HepG2 (cell line): ENCODE measurements around the gene RARG. TPM values are rescaled to one million over a fixed set of nuclear protein-coding genes. Genes with fewer than 3 reads are reported as not detected.

ENCODE experiments used
- ATAC-seq: fragments of 200-7000 bp; cut with Tn5 transposase; 3 replicates; pipeline ENCODE4 v1.9.1; 2020; ENCODE audit warnings: mild to moderate bottlenecking, moderate library complexity
- BruUV-seq: library from RNA; stranded (reverse); fragments of 400-500 nt; replicated peaks from 2 replicates; lab custom pipeline; 2021; lab: Mats Ljungman, UMichigan
- CTCF ChIA-PET: fragments of 300-600 bp; formaldehyde crosslinking; extraction: SDS; loops from one replicate; lab custom pipeline; 2021; ENCODE audit warnings: low total read pairs, inconsistent platforms, low intra/inter-chr PET ratio; lab: Yijun Ruan, JAX
- POLR2A ChIA-PET: fragments of 350-600 bp; sonication (Branson Sonifier 250); formaldehyde crosslinking; loops from one replicate; lab custom pipeline; 2020; ENCODE audit warnings: antibody characterized with exemption, inconsistent platforms; lab: Yijun Ruan, JAX
- DNase-seq: peaks from one replicate; pipeline ENCODE4 v3.0.0-alpha.2; 2015; ENCODE audit warnings: low spot score
- FAIRE-seq: peaks from 3 replicates; lab custom pipeline; 2011; peaks lifted over from hg19 to GRCh38; lab: Jason Lieb, UNC
- H2AFZ ChIP-seq: one replicate; pipeline ENCODE4 v1.6.1; 2011; ENCODE audit warnings: low read length, inconsistent platforms
- H3K27ac ChIP-seq: fragments of 300-600 bp; 3 replicates; pipeline ENCODE4 v1.8.0; 2011; ENCODE audit warnings: mixed run types, mild to moderate bottlenecking, mixed read lengths, low read length, inconsistent platforms; ENCODE audit not compliant: insufficient read depth; ENCODE audit errors: extremely low read length
- H3K27me3 ChIP-seq, 2 experiments: fragments of 200-600 bp in 1 of 2; 2 replicates in 1 of 2; 3 replicates in 1 of 2; pipeline versions ENCODE4 v1.6.0 to v1.8.0; 2011; ENCODE audit warnings: low read length in 2 of 2, mild to moderate bottlenecking in 2 of 2, moderate library complexity in 2 of 2, inconsistent platforms in 1 of 2; ENCODE audit not compliant: insufficient read depth in 2 of 2, control insufficient read depth in 1 of 2
- H3K36me3 ChIP-seq, 2 experiments: fragments of 200-600 bp in 1 of 2; replicated peaks in 1 of 2; 2 replicates in 1 of 2; 3 replicates in 1 of 2; pipeline versions ENCODE4 v1.5.1 to v1.8.0; 2011; ENCODE audit warnings: low read length in 2 of 2, inconsistent platforms in 1 of 2; ENCODE audit not compliant: insufficient read depth in 2 of 2, control insufficient read depth in 1 of 2
- H3K4me1 ChIP-seq: 2 replicates; pipeline ENCODE4 v1.5.1; 2012; ENCODE audit warnings: low read length, inconsistent platforms; ENCODE audit not compliant: insufficient read depth
- H3K4me2 ChIP-seq: 2 replicates; pipeline ENCODE4 v1.6.0; 2011; ENCODE audit warnings: low read depth, low read length, inconsistent platforms
- H3K4me3 ChIP-seq, 3 experiments: fragments of 200-600 bp in 1 of 3; sonication (generic), shearing (Covaris generic) in 1 of 3; replicated peaks in 1 of 3; 2 replicates each; pipeline ENCODE4 v1.5.1; 2011 to 2016; ENCODE audit warnings: low read length in 3 of 3, inconsistent platforms in 2 of 3, low read depth in 2 of 3, mild to moderate bottlenecking in 2 of 3, control low read depth in 1 of 3, mixed read lengths in 1 of 3; ENCODE audit not compliant: insufficient read depth in 1 of 3
- H3K79me2 ChIP-seq: one replicate; pipeline ENCODE4 v1.6.1; 2011; ENCODE audit warnings: low read length, inconsistent platforms; ENCODE audit not compliant: insufficient read depth
- H3K9ac ChIP-seq: 2 replicates; pipeline ENCODE4 v1.6.0; 2011; ENCODE audit warnings: mild to moderate bottlenecking, low read depth, low read length, inconsistent platforms; ENCODE audit not compliant: insufficient read depth
- H3K9me3 ChIP-seq: 2 replicates; pipeline ENCODE4 v1.5.1; 2012; ENCODE audit warnings: mild to moderate bottlenecking, low read length
- H4K20me1 ChIP-seq: 2 replicates; pipeline ENCODE4 v1.6.0; 2011; ENCODE audit warnings: inconsistent platforms, mild to moderate bottlenecking, low read length, moderate library complexity; ENCODE audit not compliant: insufficient read depth
- CTCF ChIP-seq: sonication (generic); formaldehyde crosslinking; IDR thresholded peaks from 2 replicates; pipeline ENCODE4 v1.5.0; 2020; ENCODE audit warnings: mild to moderate bottlenecking, missing genetic modification reagents, moderate library complexity
- GATA4 ChIP-seq: sonication (generic); IDR thresholded peaks from 2 replicates; pipeline ENCODE4 v1.6.1; 2016; ENCODE audit warnings: antibody characterized with exemption, low read depth, borderline replicate concordance
- GTF2F1 ChIP-seq: fragments of 150-350 bp; IDR thresholded peaks from 2 replicates; pipeline ENCODE4 v1.6.1; 2014; ENCODE audit warnings: low read length
- KDM5A ChIP-seq: fragments of 200-600 bp; sonication (generic); IDR thresholded peaks from 2 replicates; pipeline ENCODE4 v1.7.0; 2018; ENCODE audit warnings: antibody characterized with exemption, mild to moderate bottlenecking, low read length, borderline replicate concordance
- LCORL ChIP-seq, 2 experiments: fragments of 450-650 bp in 1 of 2; sonication (generic) in 1 of 2; formaldehyde crosslinking in 1 of 2; IDR thresholded peaks; 2 replicates each; pipeline versions ENCODE4 v1.5.0 to v1.6.1; 2017 to 2020; ENCODE audit warnings: antibody characterized with exemption in 1 of 2, missing genetic modification reagents in 1 of 2
- NCOA1 ChIP-seq: sonication (generic); formaldehyde crosslinking; IDR thresholded peaks from 2 replicates; pipeline ENCODE4 v1.9.0; 2021; ENCODE audit warnings: missing genetic modification reagents
- NRL ChIP-seq: sonication (generic); formaldehyde crosslinking; IDR thresholded peaks from 2 replicates; pipeline ENCODE4 v1.5.0; 2020; ENCODE audit warnings: missing genetic modification reagents, mild to moderate bottlenecking, moderate library complexity, borderline replicate concordance
- PAF1 ChIP-seq: IDR thresholded peaks from 2 replicates; pipeline ENCODE4 v1.6.1; 2016; ENCODE audit warnings: missing genetic modification reagents, missing compliant biosample characterization
- ZFYVE20 ChIP-seq: sonication (generic); formaldehyde crosslinking; IDR thresholded peaks from 2 replicates; pipeline ENCODE4 v1.8.0; 2023; ENCODE audit warnings: low read depth, mild to moderate bottlenecking, moderate library complexity, missing genetic modification reagents, borderline replicate concordance
- WGBS: methylation state at CpG from one replicate; pipeline ENCODE4 v1.1.6; 2017; ENCODE audit warnings: low lambda C conversion rate; 5-methylcytosine and 5-hydroxymethylcytosine counted together
- in situ Hi-C: cut with HindIII; loops from 2 replicates; pipeline ENCODE4 v1.10.0; 2017; ENCODE audit warnings: low pct_unique_long_range_greater_than_20kb; ENCODE audit not compliant: extremely low pct_ligation_motif_present
- intact Hi-C: fragments of 100-400 bp; cut with micrococcal nuclease; formaldehyde crosslinking; loops from one replicate; pipeline ENCODE4 v1.10.0; 2022; ENCODE audit not compliant: unreplicated experiment
- polyA plus RNA-seq, 8 experiments: library from polyadenylated mRNA; depleted of rRNA in 3 of 8; stranded (reverse) in 7 of 8; unstranded in 1 of 8; fragments of >200 nt; fragmentation: Illumina TruSeq in 4 of 8; extraction: Trizol in 4 of 8; gene quantifications; 2 replicates each; pipeline versions ENCODE4 v1.2.1 to v1.2.3, GENCODE V29; 2011 to 2016; ENCODE audit warnings: low read depth in 4 of 8, missing spikeins in 1 of 8, mixed read lengths in 1 of 8; ENCODE audit not compliant: insufficient read depth in 1 of 8
- total RNA-seq, 5 experiments: library from RNA; depleted of rRNA; stranded (reverse); fragments of >200 nt; fragmentation: Illumina TruSeq; extraction: Trizol; gene quantifications; 2 replicates each; pipeline ENCODE4 v1.2.3, GENCODE V29; 2016; ENCODE audit warnings: low read depth in 1 of 5
- TF ChIP-seq, protein P1 (sequence below): sonication (generic); formaldehyde crosslinking; IDR thresholded peaks from 2 replicates; pipeline ENCODE4 v1.4.0; 2020; ENCODE audit warnings: missing genetic modification reagents
- TF ChIP-seq, protein P2 (sequence below): sonication (generic); formaldehyde crosslinking; IDR thresholded peaks from 2 replicates; pipeline ENCODE4 v1.5.1; 2020; ENCODE audit warnings: mild to moderate bottlenecking, missing genetic modification reagents, borderline replicate concordance

RARG gene
- total and polyA plus RNA-seq, 2 of the 13 experiments (the other 11 are each of a cell fraction or from before 2014, with no cell fraction given), result 0.77 to 1.5 TPM

DNA sequence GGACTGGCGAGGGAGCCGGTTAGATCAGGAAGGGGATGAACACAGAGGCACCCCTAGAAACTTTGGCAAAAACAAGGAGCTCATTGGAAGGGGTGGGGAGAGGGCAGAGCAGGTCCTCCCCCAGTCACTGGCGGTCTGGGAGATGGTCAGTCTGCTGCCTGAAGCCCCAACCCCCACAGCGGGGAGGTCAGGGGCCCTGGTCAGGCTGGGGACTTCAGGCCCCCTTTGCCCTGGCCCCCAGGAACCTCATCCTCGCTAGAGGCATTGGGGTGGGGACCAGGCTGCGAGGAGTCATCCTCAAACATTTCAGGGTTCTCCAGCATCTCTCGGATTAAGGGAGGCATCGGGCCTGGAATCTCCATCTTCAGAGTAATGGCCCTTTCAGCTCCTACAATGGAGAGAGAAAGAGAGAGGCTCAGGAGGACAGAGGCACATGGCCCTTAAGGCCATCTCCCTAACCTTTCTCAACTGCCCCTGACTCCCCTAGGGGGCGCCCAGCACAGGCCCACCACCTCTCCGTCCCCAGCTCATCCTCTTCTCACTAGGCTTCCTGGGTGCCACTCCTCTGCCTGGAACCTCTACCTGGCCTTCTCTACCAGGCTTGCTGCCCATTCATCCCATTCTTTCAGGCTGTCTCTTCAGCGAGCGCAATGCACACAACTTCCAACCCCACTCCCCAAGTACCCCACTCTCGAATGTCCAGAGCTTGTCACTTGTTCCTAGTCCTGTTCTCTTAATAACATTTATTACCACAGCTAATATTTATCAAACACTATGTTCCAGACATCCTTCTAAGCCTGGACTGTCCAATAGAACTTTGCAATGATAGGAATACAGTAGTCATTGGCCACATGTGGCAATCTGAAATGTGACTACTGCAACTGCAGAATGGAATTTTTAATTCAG is 20.3 kb downstream of the RARG start:
- ATAC-seq, result peak; percentile 73
- intact Hi-C loops, result loop anchor here (5.0 kb wide), 1 partner anchor 41 kb away; a partner anchor contains a TSS
- in situ Hi-C loops, result loop anchor here (5.0 kb wide), 1 partner anchor 76 kb away; no protein-coding TSS in a partner anchor
- ChIA-PET POLR2A (interaction anchor here (1.1 kb wide), 1 partner anchor 83 kb away, joined by 3 read pairs; no protein-coding TSS in a partner anchor), CTCF (interaction anchor here (1.0 to 4.4 kb wide), 4 partner anchors 40 to 133 kb away, joined by 3 to 66 read pairs (median 12); a partner anchor contains a TSS)
- peak; percentile 21 for FAIRE-seq
- H3K4me3 ChIP-seq, result no peak overlapping the region
- no peaks in the 10 kb centered on the region for H3K79me2 ChIP-seq
- H3K9ac ChIP-seq, result no peak overlapping the region
- 0 out of 5 replicates have a peak, but pooled peaks cover 0 to 6% of the 10 kb centered on the region in 2 experiments for H3K27me3 ChIP-seq
- peaks cover 38% of the 10 kb centered on the region for H3K4me1 ChIP-seq
- no peaks in the 10 kb centered on the region; a peak in 1 of 5 replicates for H3K36me3 ChIP-seq
- no peaks in the 10 kb centered on the region for H3K9me3 ChIP-seq
- BruUV-seq, result no TSS peak
- H3K27ac ChIP-seq, result no peak overlapping the region
- no peak overlapping the region for H3K4me2 ChIP-seq
- DNase-seq, result no peak
- no peak overlapping the region for H2AFZ ChIP-seq
- WGBS, result 83% methylated on average over 11 of the region's 13 CpGs
- H4K20me1 ChIP-seq, result no peaks in the 10 kb centered on the region
- TF ChIP-seq ZFYVE20, result no peak
- no peak for TF ChIP-seq GTF2F1
- no peak for TF ChIP-seq NCOA1
- TF ChIP-seq GATA4, result no peak
- TF ChIP-seq KDM5A, result no peak
- TF ChIP-seq CTCF (CRISPR knock-in tag), result peak; percentile 68
- no peak for TF ChIP-seq PAF1 (CRISPR knock-in tag)
- TF ChIP-seq NRL (CRISPR knock-in tag), result no peak
- TF ChIP-seq, protein P1, sequence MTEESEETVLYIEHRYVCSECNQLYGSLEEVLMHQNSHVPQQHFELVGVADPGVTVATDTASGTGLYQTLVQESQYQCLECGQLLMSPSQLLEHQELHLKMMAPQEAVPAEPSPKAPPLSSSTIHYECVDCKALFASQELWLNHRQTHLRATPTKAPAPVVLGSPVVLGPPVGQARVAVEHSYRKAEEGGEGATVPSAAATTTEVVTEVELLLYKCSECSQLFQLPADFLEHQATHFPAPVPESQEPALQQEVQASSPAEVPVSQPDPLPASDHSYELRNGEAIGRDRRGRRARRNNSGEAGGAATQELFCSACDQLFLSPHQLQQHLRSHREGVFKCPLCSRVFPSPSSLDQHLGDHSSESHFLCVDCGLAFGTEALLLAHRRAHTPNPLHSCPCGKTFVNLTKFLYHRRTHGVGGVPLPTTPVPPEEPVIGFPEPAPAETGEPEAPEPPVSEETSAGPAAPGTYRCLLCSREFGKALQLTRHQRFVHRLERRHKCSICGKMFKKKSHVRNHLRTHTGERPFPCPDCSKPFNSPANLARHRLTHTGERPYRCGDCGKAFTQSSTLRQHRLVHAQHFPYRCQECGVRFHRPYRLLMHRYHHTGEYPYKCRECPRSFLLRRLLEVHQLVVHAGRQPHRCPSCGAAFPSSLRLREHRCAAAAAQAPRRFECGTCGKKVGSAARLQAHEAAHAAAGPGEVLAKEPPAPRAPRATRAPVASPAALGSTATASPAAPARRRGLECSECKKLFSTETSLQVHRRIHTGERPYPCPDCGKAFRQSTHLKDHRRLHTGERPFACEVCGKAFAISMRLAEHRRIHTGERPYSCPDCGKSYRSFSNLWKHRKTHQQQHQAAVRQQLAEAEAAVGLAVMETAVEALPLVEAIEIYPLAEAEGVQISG (CRISPR knock-in tag), result 0 out of 2 replicates have a peak, but pooled peaks have one; percentile 26
- TF ChIP-seq, protein P2, sequence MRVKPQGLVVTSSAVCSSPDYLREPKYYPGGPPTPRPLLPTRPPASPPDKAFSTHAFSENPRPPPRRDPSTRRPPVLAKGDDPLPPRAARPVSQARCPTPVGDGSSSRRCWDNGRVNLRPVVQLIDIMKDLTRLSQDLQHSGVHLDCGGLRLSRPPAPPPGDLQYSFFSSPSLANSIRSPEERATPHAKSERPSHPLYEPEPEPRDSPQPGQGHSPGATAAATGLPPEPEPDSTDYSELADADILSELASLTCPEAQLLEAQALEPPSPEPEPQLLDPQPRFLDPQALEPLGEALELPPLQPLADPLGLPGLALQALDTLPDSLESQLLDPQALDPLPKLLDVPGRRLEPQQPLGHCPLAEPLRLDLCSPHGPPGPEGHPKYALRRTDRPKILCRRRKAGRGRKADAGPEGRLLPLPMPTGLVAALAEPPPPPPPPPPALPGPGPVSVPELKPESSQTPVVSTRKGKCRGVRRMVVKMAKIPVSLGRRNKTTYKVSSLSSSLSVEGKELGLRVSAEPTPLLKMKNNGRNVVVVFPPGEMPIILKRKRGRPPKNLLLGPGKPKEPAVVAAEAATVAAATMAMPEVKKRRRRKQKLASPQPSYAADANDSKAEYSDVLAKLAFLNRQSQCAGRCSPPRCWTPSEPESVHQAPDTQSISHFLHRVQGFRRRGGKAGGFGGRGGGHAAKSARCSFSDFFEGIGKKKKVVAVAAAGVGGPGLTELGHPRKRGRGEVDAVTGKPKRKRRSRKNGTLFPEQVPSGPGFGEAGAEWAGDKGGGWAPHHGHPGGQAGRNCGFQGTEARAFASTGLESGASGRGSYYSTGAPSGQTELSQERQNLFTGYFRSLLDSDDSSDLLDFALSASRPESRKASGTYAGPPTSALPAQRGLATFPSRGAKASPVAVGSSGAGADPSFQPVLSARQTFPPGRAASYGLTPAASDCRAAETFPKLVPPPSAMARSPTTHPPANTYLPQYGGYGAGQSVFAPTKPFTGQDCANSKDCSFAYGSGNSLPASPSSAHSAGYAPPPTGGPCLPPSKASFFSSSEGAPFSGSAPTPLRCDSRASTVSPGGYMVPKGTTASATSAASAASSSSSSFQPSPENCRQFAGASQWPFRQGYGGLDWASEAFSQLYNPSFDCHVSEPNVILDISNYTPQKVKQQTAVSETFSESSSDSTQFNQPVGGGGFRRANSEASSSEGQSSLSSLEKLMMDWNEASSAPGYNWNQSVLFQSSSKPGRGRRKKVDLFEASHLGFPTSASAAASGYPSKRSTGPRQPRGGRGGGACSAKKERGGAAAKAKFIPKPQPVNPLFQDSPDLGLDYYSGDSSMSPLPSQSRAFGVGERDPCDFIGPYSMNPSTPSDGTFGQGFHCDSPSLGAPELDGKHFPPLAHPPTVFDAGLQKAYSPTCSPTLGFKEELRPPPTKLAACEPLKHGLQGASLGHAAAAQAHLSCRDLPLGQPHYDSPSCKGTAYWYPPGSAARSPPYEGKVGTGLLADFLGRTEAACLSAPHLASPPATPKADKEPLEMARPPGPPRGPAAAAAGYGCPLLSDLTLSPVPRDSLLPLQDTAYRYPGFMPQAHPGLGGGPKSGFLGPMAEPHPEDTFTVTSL, result no peak
- no peak for TF ChIP-seq LCORL (IDR thresholded peaks at IDR 0.05)
- TF ChIP-seq LCORL (CRISPR knock-in tag; IDR thresholded peaks at IDR 0.05), result 0 out of 2 replicates have a peak, but pooled peaks have one; percentile 2
